ENCODE data around the gene NOL3.

- TF ChIP-seq CTCF (IDR thresholded peaks at IDR 0.05 in 4 of 5, conservative IDR thresholded peaks at IDR 0.05 in 1 of 5), result no peak
- no peak for TF ChIP-seq POLR2A (IDR thresholded peaks at IDR 0.05)
Measured at GRCh38 chr16:67199808-67200198, 29.5 kb downstream of the NOL3 start.
